OCI-LY7 (cell line): ENCODE data around the gene IRX2. TPM values are rescaled to one million over a fixed set of nuclear protein-coding genes. Genes with fewer than 3 reads are reported as not detected.

Experiments used
- BruUV-seq: library from RNA; stranded (reverse); fragments of 400-500 nt; replicated peaks from 2 replicates; lab custom pipeline; 2021; lab: Mats Ljungman, UMichigan
- CTCF ChIA-PET: fragments of 300-600 bp; sonication (Branson Sonifier 250); formaldehyde crosslinking; loops from one replicate; lab custom pipeline; 2022; ENCODE audit warnings: antibody characterized with exemption; ENCODE audit not compliant: unreplicated experiment; lab: Charles Lee
- POLR2A ChIA-PET: fragments of 300-600 bp; sonication (Branson Sonifier 250); formaldehyde crosslinking; loops from one replicate; lab custom pipeline; 2022; ENCODE audit warnings: antibody characterized with exemption; lab: Charles Lee
- DNase-seq: peaks from one replicate; pipeline ENCODE4 v3.0.0-alpha.2; 2015; ENCODE audit warnings: low spot score
- H2AFZ ChIP-seq: fragments of 200-600 bp; sonication (generic), shearing (Covaris generic); 2 replicates; pipeline ENCODE4 v1.6.1; 2014; ENCODE audit warnings: mild to moderate bottlenecking, antibody characterized with exemption, low read length, moderate library complexity
- H3K27ac ChIP-seq: fragments of 200-600 bp; sonication (generic); 2 replicates; pipeline ENCODE4 v1.5.1; 2014; ENCODE audit warnings: mixed run types, low read depth, mild to moderate bottlenecking, moderate library complexity, low read length, inconsistent platforms; ENCODE audit not compliant: poor library complexity, severe bottlenecking
- H3K36me3 ChIP-seq: fragments of 200-600 bp; sonication (generic); 2 replicates; pipeline ENCODE4 v1.6.1; 2014; ENCODE audit warnings: mild to moderate bottlenecking, antibody characterized with exemption, low read length, moderate library complexity, mixed read lengths; ENCODE audit not compliant: insufficient read depth
- H3K4me1 ChIP-seq: fragments of 200-600 bp; sonication (generic); 2 replicates; pipeline ENCODE4 v1.5.1; 2014; ENCODE audit warnings: mild to moderate bottlenecking, low read length; ENCODE audit not compliant: insufficient read depth, poor library complexity, severe bottlenecking
- H3K4me2 ChIP-seq: fragments of 200-600 bp; sonication (generic); 2 replicates; pipeline ENCODE4 v1.6.1; 2014; ENCODE audit warnings: mild to moderate bottlenecking, low read length
- H3K4me3 ChIP-seq: fragments of 200-600 bp; sonication (generic); 2 replicates; pipeline ENCODE4 v1.5.1; 2014; ENCODE audit warnings: mild to moderate bottlenecking, low read depth, low read length; ENCODE audit not compliant: poor library complexity, severe bottlenecking
- H3K79me2 ChIP-seq: fragments of 200-600 bp; sonication (generic); 2 replicates; pipeline ENCODE4 v1.6.1; 2016; ENCODE audit warnings: low read depth, mild to moderate bottlenecking, low read length, moderate library complexity, mixed read lengths; ENCODE audit not compliant: insufficient read depth
- H3K9me2 ChIP-seq: fragments of 200-600 bp; sonication (generic); 2 replicates; pipeline ENCODE4 v1.6.1; 2016; ENCODE audit warnings: mild to moderate bottlenecking, low read length, mixed read lengths; ENCODE audit not compliant: insufficient read depth
- H3K9me3 ChIP-seq: fragments of 200-600 bp; sonication (generic); 2 replicates; pipeline ENCODE4 v1.6.1; 2014; ENCODE audit warnings: mild to moderate bottlenecking, mixed run types, low read length, mixed read lengths
- H4K20me1 ChIP-seq: fragments of 200-600 bp; sonication (generic); 2 replicates; pipeline ENCODE4 v1.6.1; 2014; ENCODE audit warnings: mild to moderate bottlenecking, antibody characterized with exemption, low read length, moderate library complexity, mixed read lengths; ENCODE audit not compliant: insufficient read depth
- CTCF ChIP-seq: fragments of 200-600 bp; sonication (generic); conservative IDR thresholded peaks from 2 replicates; pipeline ENCODE4 v1.5.1; 2014; ENCODE audit warnings: mild to moderate bottlenecking, antibody characterized with exemption, low read length, moderate library complexity, mixed read lengths
- EZH2phosphoT487 ChIP-seq: fragments of 200-600 bp; sonication (generic); IDR thresholded peaks from 2 replicates; pipeline ENCODE4 v1.6.1; 2018; ENCODE audit warnings: low read depth, borderline replicate concordance, mild to moderate bottlenecking, mixed run types, antibody characterized with exemption, low read length, moderate library complexity, mixed read lengths
- intact Hi-C: fragments of 100-400 bp; cut with micrococcal nuclease; formaldehyde crosslinking; loops from one replicate; pipeline ENCODE4 v1.10.0; 2022; ENCODE audit not compliant: unreplicated experiment
- total RNA-seq, 2 experiments: library from RNA; depleted of rRNA in 1 of 2; stranded (reverse); fragments of >200 nt in 1 of 2; shearing (Covaris generic) in 1 of 2; gene quantifications; 2 replicates each; pipeline ENCODE4 v1.2.3, GENCODE V29; 2014 to 2022

IRX2 gene
- total RNA-seq, 2 experiments from 2014 or later = not detected

GRCh38 chr5:2699686-2700085, 51.8 kb downstream of the IRX2 start:
- no peak overlapping the region for H3K4me2 ChIP-seq
- H3K9me2 ChIP-seq = no peaks in the 10 kb centered on the region
- no peaks in the 10 kb centered on the region for H3K79me2 ChIP-seq
- no peak overlapping the region for H2AFZ ChIP-seq
- intact Hi-C loops = no loop called here
- BruUV-seq = no TSS peak
- H3K9me3 ChIP-seq = no peaks in the 10 kb centered on the region
- no peak overlapping the region for H3K27ac ChIP-seq
- no peaks in the 10 kb centered on the region for H3K4me1 ChIP-seq
- no peak overlapping the region for H3K4me3 ChIP-seq
- ChIA-PET POLR2A (no interaction called here), CTCF (no interaction called here)
- no peak for DNase-seq
- no peaks in the 10 kb centered on the region for H3K36me3 ChIP-seq
- no peaks in the 10 kb centered on the region for H4K20me1 ChIP-seq
- no peak for TF ChIP-seq CTCF
- TF ChIP-seq EZH2phosphoT487 = no peak

- CTCF ChIA-PET = no interaction called here
- no peak overlapping the region for H3K27ac ChIP-seq
- H3K4me2 ChIP-seq = no peak overlapping the region
- no peaks in the 10 kb centered on the region for H3K9me3 ChIP-seq
- intact Hi-C loops = no loop called here
- no peaks in the 10 kb centered on the region for H3K9me2 ChIP-seq
- DNase-seq = no peak
- no peaks in the 10 kb centered on the region for H3K79me2 ChIP-seq
- POLR2A ChIA-PET = no interaction called here
- no peaks in the 10 kb centered on the region for H3K4me1 ChIP-seq
- H4K20me1 ChIP-seq = no peaks in the 10 kb centered on the region
- no TSS peak for BruUV-seq
- TF ChIP-seq CTCF (no peak), EZH2phosphoT487 (no peak)
- H3K36me3 ChIP-seq = no peaks in the 10 kb centered on the region
- no peak overlapping the region for H2AFZ ChIP-seq
- no peak overlapping the region for H3K4me3 ChIP-seq
Measured at GRCh38 chr5:2699231-2699630, 52.2 kb downstream of the IRX2 start.

DNA sequence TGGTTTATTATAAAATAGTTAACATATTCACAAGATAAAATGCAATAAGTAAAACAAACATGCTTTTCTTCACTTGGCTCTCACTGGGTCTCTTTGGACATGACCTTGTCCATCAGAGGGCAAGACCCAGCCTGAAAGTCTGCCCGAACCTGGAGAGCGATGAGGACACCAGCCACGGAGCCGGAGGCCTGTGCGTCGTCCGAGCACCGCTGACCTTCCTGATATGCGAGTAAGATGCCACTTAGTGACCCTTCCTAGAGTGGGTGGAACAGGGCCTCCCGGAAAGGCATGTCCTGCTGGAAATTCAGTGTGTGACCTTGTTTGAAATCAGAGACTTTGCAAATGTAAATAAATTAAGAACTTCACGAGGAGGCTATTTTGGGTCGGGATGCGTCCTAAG, 52.9 kb downstream of the IRX2 start:
- H4K20me1 ChIP-seq = no peaks in the 10 kb centered on the region
- no peak overlapping the region for H3K4me3 ChIP-seq
- no peak for DNase-seq
- H2AFZ ChIP-seq = no peak overlapping the region
- no peaks in the 10 kb centered on the region for H3K9me3 ChIP-seq
- H3K79me2 ChIP-seq = no peaks in the 10 kb centered on the region
- ChIA-PET CTCF (no interaction called here), POLR2A (no interaction called here)
- no peaks in the 10 kb centered on the region for H3K4me1 ChIP-seq
- no peak overlapping the region for H3K27ac ChIP-seq
- no peaks in the 10 kb centered on the region for H3K9me2 ChIP-seq
- no peak for TF ChIP-seq CTCF
- H3K4me2 ChIP-seq = no peak overlapping the region
- intact Hi-C loops = no loop called here
- no TSS peak for BruUV-seq
- H3K36me3 ChIP-seq = no peaks in the 10 kb centered on the region
